ENCODE data around the gene FCHO2. TPM values are rescaled to one million over a fixed set of nuclear protein-coding genes. Genes with fewer than 3 reads are reported as not detected.
A peak's percentile ranks its signal among the peaks of the same experiment; 100 is the strongest.

FCHO2 gene
- total and polyA plus RNA-seq, 9 donors, result 12.1 to 34.4 (median 26.0) TPM

DNA sequence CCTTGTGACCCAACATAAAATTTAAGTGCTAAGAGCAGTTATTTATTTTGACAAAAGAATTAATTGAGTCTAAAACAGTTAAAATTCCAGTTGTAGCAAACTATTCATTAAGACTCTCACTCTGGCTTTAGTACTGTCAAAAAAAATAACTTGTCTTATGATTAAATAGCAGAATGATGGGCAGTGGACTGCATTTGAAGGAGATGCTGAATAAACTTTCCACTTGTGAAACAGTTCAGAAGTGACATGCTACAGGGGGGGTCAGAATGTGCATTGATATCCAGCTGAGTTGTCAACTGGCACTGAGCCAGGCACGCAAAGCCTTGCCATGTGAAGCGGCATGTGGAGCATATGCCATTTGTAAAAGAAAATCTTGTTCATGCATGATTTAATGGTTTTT is 76.0 kb downstream of the FCHO2 start:
- H3K4me3 ChIP-seq, result no peak overlapping the region
- no peaks in the 10 kb centered on the region for H3K36me3 ChIP-seq
- no peaks in the 10 kb centered on the region for H3K4me1 ChIP-seq (ENCODE audit: insufficient read depth)
- intact Hi-C loops (cut with DNase I), result no loop called here
- no peaks in the 10 kb centered on the region for H3K27me3 ChIP-seq
- no peak for TF ChIP-seq EP300 (IDR thresholded peaks at IDR 0.05)
- TF ChIP-seq, protein P1, sequence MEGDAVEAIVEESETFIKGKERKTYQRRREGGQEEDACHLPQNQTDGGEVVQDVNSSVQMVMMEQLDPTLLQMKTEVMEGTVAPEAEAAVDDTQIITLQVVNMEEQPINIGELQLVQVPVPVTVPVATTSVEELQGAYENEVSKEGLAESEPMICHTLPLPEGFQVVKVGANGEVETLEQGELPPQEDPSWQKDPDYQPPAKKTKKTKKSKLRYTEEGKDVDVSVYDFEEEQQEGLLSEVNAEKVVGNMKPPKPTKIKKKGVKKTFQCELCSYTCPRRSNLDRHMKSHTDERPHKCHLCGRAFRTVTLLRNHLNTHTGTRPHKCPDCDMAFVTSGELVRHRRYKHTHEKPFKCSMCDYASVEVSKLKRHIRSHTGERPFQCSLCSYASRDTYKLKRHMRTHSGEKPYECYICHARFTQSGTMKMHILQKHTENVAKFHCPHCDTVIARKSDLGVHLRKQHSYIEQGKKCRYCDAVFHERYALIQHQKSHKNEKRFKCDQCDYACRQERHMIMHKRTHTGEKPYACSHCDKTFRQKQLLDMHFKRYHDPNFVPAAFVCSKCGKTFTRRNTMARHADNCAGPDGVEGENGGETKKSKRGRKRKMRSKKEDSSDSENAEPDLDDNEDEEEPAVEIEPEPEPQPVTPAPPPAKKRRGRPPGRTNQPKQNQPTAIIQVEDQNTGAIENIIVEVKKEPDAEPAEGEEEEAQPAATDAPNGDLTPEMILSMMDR (IDR thresholded peaks at IDR 0.05), result no peak
- WGBS, 3 donors, result 63 to 73% (median 70%) methylated on average over 2 of the region's 2 CpGs
- peak in 1 of 5 donors; percentile 29 for DNase-seq
- H3K27ac ChIP-seq, result no peak overlapping the region
- H3K9me3 ChIP-seq, result no peaks in the 10 kb centered on the region

DNA sequence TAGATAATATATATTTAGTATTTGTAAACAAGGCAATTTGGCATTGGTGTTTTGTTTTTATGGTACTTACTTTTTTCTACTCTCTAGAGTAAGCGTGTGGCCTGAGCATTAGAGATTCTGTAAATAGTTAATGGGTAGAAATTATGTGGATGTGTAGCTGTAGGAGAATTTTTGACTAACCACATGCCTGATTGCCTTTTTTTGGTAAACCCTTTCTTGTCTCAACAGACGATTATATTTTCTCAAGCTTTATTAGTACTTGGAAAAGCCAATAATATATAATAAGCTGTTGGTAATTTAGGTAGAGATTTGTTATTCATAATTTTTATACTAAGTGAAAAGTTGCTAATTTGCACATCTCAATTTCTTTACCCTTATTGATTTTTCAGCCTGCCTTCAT is 76.8 kb downstream of the FCHO2 start:
- intact Hi-C loops (cut with DNase I), result no loop called here
- DNase-seq, result no peak
- no peak overlapping the region for H3K4me3 ChIP-seq
- H3K4me1 ChIP-seq (ENCODE audit: insufficient read depth), result no peaks in the 10 kb centered on the region
- no peak for TF ChIP-seq EP300 (IDR thresholded peaks at IDR 0.05)
- TF ChIP-seq POLR2A (IDR thresholded peaks at IDR 0.05), result no peak
- TF ChIP-seq, protein P1 (IDR thresholded peaks at IDR 0.05), result no peak
- H3K9me3 ChIP-seq, result no peaks in the 10 kb centered on the region
- no peak overlapping the region for H3K27ac ChIP-seq
- WGBS, 3 donors, result 93 to 96% (median 94%) methylated on average over 2 of the region's 2 CpGs
- no peaks in the 10 kb centered on the region for H3K36me3 ChIP-seq
- H3K27me3 ChIP-seq, result no peaks in the 10 kb centered on the region

DNA sequence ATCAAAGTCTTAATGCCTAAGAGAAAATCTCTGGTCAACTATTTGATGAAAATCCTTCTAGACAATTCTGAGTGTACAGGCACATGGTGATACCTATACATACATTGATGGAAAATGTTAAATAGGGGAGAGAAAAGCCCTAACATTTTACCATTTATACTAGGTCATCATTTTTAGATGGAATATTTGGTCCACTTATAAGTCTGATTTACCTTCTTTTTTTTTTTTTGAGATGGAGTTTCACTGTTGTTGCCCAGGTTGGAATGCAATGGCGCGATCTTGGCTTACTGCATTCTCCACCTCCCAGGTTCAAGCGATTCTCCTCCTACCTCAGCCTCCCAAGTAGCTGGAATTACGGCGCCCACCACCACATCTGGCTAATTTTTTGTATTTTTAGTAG is 81.7 kb downstream of the FCHO2 start:
- Histone ChIP-seq H3K27ac (no peak overlapping the region), H3K4me3 (no peak overlapping the region), H3K4me1 (ENCODE audit: insufficient read depth) (no peaks in the 10 kb centered on the region), H3K27me3 (no peaks in the 10 kb centered on the region), H3K9me3 (no peaks in the 10 kb centered on the region), H3K36me3 (no peaks in the 10 kb centered on the region)
- intact Hi-C loops (cut with DNase I), result no loop called here
- TF ChIP-seq EP300 (IDR thresholded peaks at IDR 0.05), result no peak
- TF ChIP-seq, protein P1 (IDR thresholded peaks at IDR 0.05), result no peak
- TF ChIP-seq POLR2A (IDR thresholded peaks at IDR 0.05), result no peak
- DNase-seq, result no peak
- WGBS, 3 donors, result 95 to 100% (median 96%) methylated on average over 5 of the region's 5 CpGs

DNA sequence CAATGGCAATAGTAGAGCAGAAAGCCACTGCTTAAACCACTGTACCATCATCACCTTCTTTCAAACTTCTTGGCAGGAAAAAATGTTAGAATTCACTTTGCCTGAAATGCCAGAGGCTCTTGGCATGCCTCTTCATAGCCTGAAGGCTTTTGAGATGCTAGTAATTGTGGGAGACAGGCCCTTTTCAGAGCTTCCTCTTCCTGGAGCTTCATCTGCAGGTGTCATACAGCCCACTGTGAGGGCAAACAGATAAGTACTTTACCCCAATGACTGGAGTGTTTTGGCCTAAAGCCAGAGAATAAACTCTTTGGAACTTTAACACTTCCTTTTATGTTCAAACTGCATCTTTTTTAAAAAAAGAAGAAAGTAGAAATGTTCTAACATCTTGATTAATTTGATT is 83.2 kb downstream of the FCHO2 start:
- Histone ChIP-seq H3K4me3 (no peak overlapping the region), H3K36me3 (no peaks in the 10 kb centered on the region), H3K27me3 (no peaks in the 10 kb centered on the region), H3K4me1 (ENCODE audit: insufficient read depth) (no peaks in the 10 kb centered on the region), H3K27ac (no peak overlapping the region), H3K9me3 (no peaks in the 10 kb centered on the region)
- intact Hi-C loops (cut with DNase I), result no loop called here
- TF ChIP-seq, protein P1 (IDR thresholded peaks at IDR 0.05), result no peak
- TF ChIP-seq EP300 (IDR thresholded peaks at IDR 0.05) (no peak), POLR2A (IDR thresholded peaks at IDR 0.05) (no peak)
- DNase-seq, result no peak

DNA sequence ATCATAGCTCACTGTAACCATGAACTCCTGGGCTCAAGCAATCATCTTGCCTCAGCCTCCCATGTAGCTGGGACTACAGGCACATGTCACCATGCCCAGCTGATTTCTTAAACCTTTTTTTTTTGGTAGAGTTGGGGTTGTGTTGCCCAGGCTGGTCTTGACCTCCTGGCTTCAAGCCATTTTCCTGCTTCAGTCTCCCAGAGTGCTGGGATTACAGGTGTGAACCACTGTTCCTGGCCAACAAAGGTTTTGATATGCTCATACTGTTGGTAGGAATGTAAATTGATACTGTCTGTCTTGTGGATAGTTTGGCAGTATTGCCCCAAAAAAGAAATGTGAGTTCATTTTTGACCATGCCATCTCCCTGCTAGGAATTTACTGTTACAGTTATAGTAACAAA is 87.2 kb downstream of the FCHO2 start:
- Histone ChIP-seq H3K36me3 (no peaks in the 10 kb centered on the region), H3K27me3 (no peaks in the 10 kb centered on the region), H3K9me3 (no peaks in the 10 kb centered on the region), H3K4me1 (ENCODE audit: insufficient read depth) (no peaks in the 10 kb centered on the region), H3K27ac (no peak overlapping the region), H3K4me3 (no peak overlapping the region)
- DNase-seq, result no peak
- intact Hi-C loops (cut with DNase I), result no loop called here
- TF ChIP-seq, protein P1 (IDR thresholded peaks at IDR 0.05), result no peak
- no peak for TF ChIP-seq EP300 (IDR thresholded peaks at IDR 0.05)
- TF ChIP-seq POLR2A (IDR thresholded peaks at IDR 0.05), result no peak
